Endodermal cell (in vitro differentiated cells): ENCODE measurements around the gene DROSHA. TPM values are rescaled to one million over a fixed set of nuclear protein-coding genes. Genes with fewer than 3 reads are reported as not detected.

Experiments
- DNase-seq: peaks from one replicate; pipeline ENCODE4 v3.0.0-alpha.2; 2017
- H3K27ac ChIP-seq: 2 replicates; pipeline ENCODE4 v1.5.1; 2013; ENCODE audit warnings: mild to moderate bottlenecking, low read depth, low read length, moderate library complexity
- H3K27me3 ChIP-seq: 2 replicates; pipeline ENCODE4 v1.6.1; 2013; ENCODE audit warnings: mild to moderate bottlenecking, low read length, moderate library complexity; ENCODE audit not compliant: insufficient read depth, control insufficient read depth, poor library complexity, severe bottlenecking
- H3K36me3 ChIP-seq: 2 replicates; pipeline ENCODE4 v1.7.0; 2013; ENCODE audit warnings: mild to moderate bottlenecking, low read length, moderate library complexity; ENCODE audit not compliant: control insufficient read depth, insufficient read depth
- H3K4me1 ChIP-seq: one replicate; pipeline ENCODE4 v1.7.0; 2013; ENCODE audit warnings: low read length; ENCODE audit not compliant: control insufficient read depth, insufficient read depth
- H3K4me3 ChIP-seq: 2 replicates; pipeline ENCODE4 v1.5.1; 2013; ENCODE audit warnings: mild to moderate bottlenecking, low read length, moderate library complexity
- H3K9ac ChIP-seq: 2 replicates; pipeline ENCODE4 v1.6.1; 2013; ENCODE audit warnings: mild to moderate bottlenecking, low read length, moderate library complexity; ENCODE audit not compliant: poor library complexity, severe bottlenecking; ENCODE audit errors: extremely low read depth
- H3K9me3 ChIP-seq: 2 replicates; pipeline ENCODE4 v1.6.1; 2013; ENCODE audit warnings: mild to moderate bottlenecking, low read length, moderate library complexity; ENCODE audit not compliant: control insufficient read depth
- H3K27ac Mint-ChIP-seq: 2 replicates; pipeline ENCODE4 v1.8.0; 2020; ENCODE audit warnings: mixed read lengths
- H3K27me3 Mint-ChIP-seq: 2 replicates; pipeline ENCODE4 v1.8.0; 2021; ENCODE audit warnings: mild to moderate bottlenecking, mixed read lengths; ENCODE audit not compliant: insufficient read depth
- H3K36me3 Mint-ChIP-seq: 2 replicates; pipeline ENCODE4 v1.8.0; 2020; ENCODE audit warnings: low read depth, mixed read lengths
- H3K4me1 Mint-ChIP-seq: 2 replicates; pipeline ENCODE4 v1.8.0; 2020; ENCODE audit warnings: mixed read lengths
- H3K4me3 Mint-ChIP-seq: 2 replicates; pipeline ENCODE4 v1.8.0; 2020; ENCODE audit warnings: mild to moderate bottlenecking, moderate library complexity, mixed read lengths
- H3K9me3 Mint-ChIP-seq: 2 replicates; pipeline ENCODE4 v1.8.0; 2020; ENCODE audit warnings: mild to moderate bottlenecking, mixed read lengths
- CTCF ChIP-seq: fragments of 200-600 bp; sonication (generic); conservative IDR thresholded peaks from 2 replicates; pipeline ENCODE4 v1.5.0; 2021; ENCODE audit warnings: antibody characterized with exemption, mild to moderate bottlenecking
- WGBS, 2 experiments: methylation state at CpG; one replicate each; pipeline versions ENCODE4 v1.1.5 to v1.1.7; 2013; ENCODE audit warnings: missing lambda C conversion rate in 2 of 2, mixed read lengths in 1 of 2; ENCODE audit not compliant: insufficient coverage in 1 of 2, insufficient read length in 1 of 2; 5-methylcytosine and 5-hydroxymethylcytosine counted together
- total RNA-seq, 2 donors: library from RNA; stranded (reverse); fragmentation: NEBNext Ultra II Directional in 1 of 2; extraction: Animal tissue kit (Norgen Biotek cat#: 25700) in 1 of 2; gene quantifications; 2 replicates in 1 of 2; 3 replicates in 1 of 2; pipeline ENCODE4 v1.2.1, GENCODE V29; 2021

Gene DROSHA
- total RNA-seq, 2 donors from 2014 or later = 116 to 132 TPM

- no peak for TF ChIP-seq CTCF
- no peak overlapping the region for H3K27ac Mint-ChIP-seq
- Histone ChIP-seq H3K9me3 (no peaks in the 10 kb centered on the region), H3K27ac (no peak overlapping the region), H3K9ac (no peak overlapping the region), H3K4me1 (no peaks in the 10 kb centered on the region), H3K36me3 (peaks cover 83% of the 10 kb centered on the region), H3K27me3 (no peaks in the 10 kb centered on the region), H3K4me3 (no peak overlapping the region)
- peaks cover 5% of the 10 kb centered on the region for H3K4me1 Mint-ChIP-seq
- H3K4me3 Mint-ChIP-seq = no peak overlapping the region
- H3K27me3 Mint-ChIP-seq = no peaks in the 10 kb centered on the region
- H3K9me3 Mint-ChIP-seq = no peaks in the 10 kb centered on the region
- peaks cover 59% of the 10 kb centered on the region for H3K36me3 Mint-ChIP-seq
- no peak for DNase-seq
Measured at GRCh38 chr5:31537349-31537748, 5.5 kb upstream of the DROSHA start.

GRCh38 chr5:31536873-31537272 lies 5.0 kb upstream of the DROSHA start:
- Histone ChIP-seq H3K9me3 (no peaks in the 10 kb centered on the region), H3K4me3 (no peak overlapping the region), H3K27ac (no peak overlapping the region), H3K4me1 (no peaks in the 10 kb centered on the region), H3K9ac (no peak overlapping the region), H3K27me3 (no peaks in the 10 kb centered on the region), H3K36me3 (peaks cover 78% of the 10 kb centered on the region)
- no peak overlapping the region for H3K27ac Mint-ChIP-seq
- H3K27me3 Mint-ChIP-seq = no peaks in the 10 kb centered on the region
- WGBS, 2 experiments = 80 to 92% methylated on average over 1 to 2 of the region's 3 CpGs
- peaks cover 5% of the 10 kb centered on the region for H3K4me1 Mint-ChIP-seq
- peaks cover 55% of the 10 kb centered on the region for H3K36me3 Mint-ChIP-seq
- H3K9me3 Mint-ChIP-seq = no peaks in the 10 kb centered on the region
- DNase-seq = no peak
- no peak overlapping the region for H3K4me3 Mint-ChIP-seq
- no peak for TF ChIP-seq CTCF

- Histone ChIP-seq H3K9me3 (no peaks in the 10 kb centered on the region), H3K27ac (no peak overlapping the region), H3K4me3 (no peak overlapping the region), H3K9ac (no peak overlapping the region), H3K27me3 (no peaks in the 10 kb centered on the region), H3K4me1 (peaks cover 7% of the 10 kb centered on the region), H3K36me3 (peaks cover 68% of the 10 kb centered on the region)
- peaks cover 13% of the 10 kb centered on the region for H3K4me1 Mint-ChIP-seq
- H3K27me3 Mint-ChIP-seq = no peaks in the 10 kb centered on the region
- 80 to 100% methylated on average over 1 of the region's 1 CpG for WGBS, 2 experiments
- no peak overlapping the region for H3K27ac Mint-ChIP-seq
- H3K36me3 Mint-ChIP-seq = peaks cover 48% of the 10 kb centered on the region
- no peak for DNase-seq
- TF ChIP-seq CTCF = no peak
- no peak overlapping the region for H3K4me3 Mint-ChIP-seq
- H3K9me3 Mint-ChIP-seq = no peaks in the 10 kb centered on the region
Measured at GRCh38 chr5:31534527-31535046, 2.7 kb upstream of the DROSHA start.
